Omental fat pad (tissue), 4 donors: ENCODE data around the gene CLIC5. TPM values are rescaled to one million over a fixed set of nuclear protein-coding genes. Genes with fewer than 3 reads are reported as not detected.

Source experiments
- ATAC-seq: fragments of 150-250 bp; one replicate; pipeline ENCODE4 v1.9.1; 2016; ENCODE audit warnings: mild to moderate bottlenecking, moderate library complexity; ENCODE audit not compliant: low FRiP score
- DNase-seq: peaks from one replicate; pipeline ENCODE4 v3.0.0-alpha.2; 2019; ENCODE audit warnings: low spot score
- total RNA-seq, 4 donors: library from RNA; depleted of rRNA; stranded (reverse); fragments of >200 nt; gene quantifications; one replicate each; pipeline ENCODE4 v1.1.0, GENCODE V29; 2016
- TF ChIP-seq, protein P1 (sequence below), 3 donors: fragments of 450-650 bp; IDR thresholded peaks; one replicate each; pipeline ENCODE4 v1.5.1; 2016 to 2017; ENCODE audit warnings: antibody characterized with exemption in 3 of 3, mild to moderate bottlenecking in 3 of 3, moderate library complexity in 2 of 3

The CLIC5 gene
- total RNA-seq, 4 donors from 2014 or later = 9.4 to 56.0 (median 21.5) TPM

DNA sequence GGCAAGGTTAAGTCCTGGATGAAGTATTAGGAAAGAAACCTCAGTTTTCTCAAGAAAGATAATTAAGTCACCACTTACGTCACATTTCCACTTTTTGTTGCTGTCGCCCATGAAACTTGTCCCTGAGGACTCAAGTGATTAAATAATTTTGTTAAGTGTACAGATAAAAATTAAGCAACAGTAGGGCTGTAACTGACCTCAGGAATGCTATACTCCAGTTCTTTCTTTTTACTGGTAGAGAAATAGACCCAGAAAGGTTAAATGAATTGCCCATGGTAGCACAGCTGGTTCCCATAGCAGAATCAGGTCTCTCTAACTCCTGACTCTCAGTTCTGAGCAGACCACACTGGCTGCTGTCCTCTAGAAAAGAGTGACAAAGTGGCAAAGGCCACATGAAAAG is 54.5 kb downstream of the CLIC5 start:
- DNase-seq (no peak), ATAC-seq (no peak)
- TF ChIP-seq, protein P1, sequence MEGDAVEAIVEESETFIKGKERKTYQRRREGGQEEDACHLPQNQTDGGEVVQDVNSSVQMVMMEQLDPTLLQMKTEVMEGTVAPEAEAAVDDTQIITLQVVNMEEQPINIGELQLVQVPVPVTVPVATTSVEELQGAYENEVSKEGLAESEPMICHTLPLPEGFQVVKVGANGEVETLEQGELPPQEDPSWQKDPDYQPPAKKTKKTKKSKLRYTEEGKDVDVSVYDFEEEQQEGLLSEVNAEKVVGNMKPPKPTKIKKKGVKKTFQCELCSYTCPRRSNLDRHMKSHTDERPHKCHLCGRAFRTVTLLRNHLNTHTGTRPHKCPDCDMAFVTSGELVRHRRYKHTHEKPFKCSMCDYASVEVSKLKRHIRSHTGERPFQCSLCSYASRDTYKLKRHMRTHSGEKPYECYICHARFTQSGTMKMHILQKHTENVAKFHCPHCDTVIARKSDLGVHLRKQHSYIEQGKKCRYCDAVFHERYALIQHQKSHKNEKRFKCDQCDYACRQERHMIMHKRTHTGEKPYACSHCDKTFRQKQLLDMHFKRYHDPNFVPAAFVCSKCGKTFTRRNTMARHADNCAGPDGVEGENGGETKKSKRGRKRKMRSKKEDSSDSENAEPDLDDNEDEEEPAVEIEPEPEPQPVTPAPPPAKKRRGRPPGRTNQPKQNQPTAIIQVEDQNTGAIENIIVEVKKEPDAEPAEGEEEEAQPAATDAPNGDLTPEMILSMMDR (IDR thresholded peaks at IDR 0.05) = no peak

DNA sequence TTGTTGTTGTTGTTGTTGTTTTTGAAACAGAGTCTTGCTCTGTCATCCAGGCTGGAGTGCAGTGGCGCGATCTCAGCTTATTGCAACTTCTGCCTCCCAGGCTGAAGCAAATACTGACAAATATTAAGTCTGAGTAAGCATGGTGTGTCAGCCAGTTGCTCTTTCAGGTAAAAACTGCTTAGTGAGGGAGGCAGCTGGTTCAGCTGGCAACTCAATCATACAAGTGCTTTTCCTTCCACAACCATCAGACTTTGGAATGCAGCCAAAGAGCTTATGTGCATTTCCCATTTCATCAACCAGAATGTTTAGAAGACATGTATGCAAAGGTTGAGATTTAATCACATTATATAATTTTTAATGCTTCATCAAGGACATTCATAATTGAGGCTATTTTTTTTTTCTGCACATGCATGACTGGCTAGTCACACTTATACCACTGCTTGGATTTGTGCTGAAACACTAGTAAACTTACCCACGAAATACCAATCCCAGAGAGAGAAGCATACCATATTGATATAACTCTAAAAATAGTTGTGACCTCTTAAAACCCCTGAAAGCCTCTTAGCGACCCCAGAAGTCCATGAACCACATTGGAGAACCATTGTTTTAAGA is 56.0 kb downstream of the CLIC5 start:
- DNase-seq = no peak
- TF ChIP-seq, protein P1 (IDR thresholded peaks at IDR 0.05) = no peak
- peak; percentile 75 for ATAC-seq

DNA sequence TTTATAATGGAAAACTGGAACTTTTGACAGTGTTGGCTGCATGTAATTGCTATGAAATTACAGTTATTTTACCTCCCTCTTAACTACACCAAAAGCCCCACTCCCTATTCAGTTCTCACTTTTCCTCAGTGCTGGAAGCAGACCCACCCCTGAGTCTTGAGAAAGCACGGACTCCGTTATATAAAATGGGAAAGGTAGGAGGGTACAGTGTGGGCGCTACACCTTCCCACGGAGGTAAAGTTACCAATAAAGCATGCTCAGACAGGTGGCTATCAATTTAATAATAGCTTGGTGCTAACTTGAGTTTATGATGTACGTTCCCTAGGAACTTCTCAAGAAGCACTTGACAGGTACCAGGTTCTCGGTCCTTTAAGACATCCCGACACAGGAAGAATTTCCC is 59.0 kb downstream of the CLIC5 start:
- TF ChIP-seq, protein P1 (IDR thresholded peaks at IDR 0.05) = no peak
- ATAC-seq (no peak), DNase-seq (no peak)

DNA sequence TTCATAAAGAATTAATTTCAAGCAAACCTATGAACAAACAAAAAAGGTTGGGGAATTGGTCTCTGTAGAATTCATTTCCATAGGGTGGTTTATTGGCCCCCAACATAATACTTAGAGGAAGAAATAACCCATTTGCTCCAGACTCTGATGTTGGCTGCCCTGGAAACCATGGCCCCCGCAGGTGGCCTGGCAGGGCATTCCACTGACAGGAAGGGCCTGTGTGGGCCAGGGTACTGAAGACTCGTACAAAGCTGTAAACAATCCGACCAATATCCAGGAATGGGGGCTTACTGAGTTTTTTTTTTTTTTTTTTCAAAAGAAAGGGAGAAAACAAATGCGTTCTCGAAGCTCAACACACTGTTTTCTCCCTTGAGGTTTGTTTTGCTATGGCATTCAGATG is 59.5 kb downstream of the CLIC5 start:
- TF ChIP-seq, protein P1 (IDR thresholded peaks at IDR 0.05) = no peak
- ATAC-seq (no peak), DNase-seq (no peak)

DNA sequence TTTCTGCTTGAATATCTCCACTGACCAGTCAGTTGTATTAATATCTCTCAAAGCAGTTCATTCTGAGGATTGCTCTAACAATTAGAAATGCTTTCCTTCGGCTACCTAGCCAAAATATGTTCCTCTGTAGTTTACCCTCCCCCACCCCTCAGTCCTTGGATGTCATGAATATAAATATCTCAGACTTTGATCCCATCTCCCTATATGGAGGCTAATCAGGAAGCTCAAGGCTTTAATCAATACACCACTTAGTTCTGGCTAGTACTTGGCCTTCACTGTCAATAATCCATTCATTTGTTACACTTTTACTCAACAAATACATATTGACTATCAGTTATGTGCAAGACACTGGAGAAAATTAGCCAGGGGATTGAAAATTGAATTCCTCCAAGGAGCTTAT is 60.1 kb downstream of the CLIC5 start:
- ATAC-seq (no peak), DNase-seq (no peak)
- TF ChIP-seq, protein P1 (IDR thresholded peaks at IDR 0.05) = no peak

DNA sequence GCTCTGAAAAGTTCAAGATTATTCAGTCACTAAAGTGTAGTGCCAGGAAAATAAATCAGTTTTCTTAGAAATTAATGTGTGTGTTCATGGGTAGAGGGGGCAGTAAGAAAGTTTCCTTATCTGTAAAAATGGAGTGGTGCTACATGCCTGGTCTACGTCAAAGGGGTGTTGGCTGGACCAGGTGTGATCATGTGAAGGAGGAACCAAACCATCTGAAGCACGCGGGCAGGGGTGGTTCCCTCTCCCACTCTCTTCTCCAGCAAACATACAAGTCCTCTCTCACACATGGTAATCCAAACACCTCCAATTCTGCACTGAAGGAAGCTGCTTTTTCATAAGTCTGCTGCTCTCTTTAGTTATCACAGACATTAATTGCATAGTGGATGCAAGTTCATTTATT is 63.1 kb downstream of the CLIC5 start:
- ATAC-seq (no peak), DNase-seq (no peak)
- TF ChIP-seq, protein P1 (IDR thresholded peaks at IDR 0.05) = no peak

DNA sequence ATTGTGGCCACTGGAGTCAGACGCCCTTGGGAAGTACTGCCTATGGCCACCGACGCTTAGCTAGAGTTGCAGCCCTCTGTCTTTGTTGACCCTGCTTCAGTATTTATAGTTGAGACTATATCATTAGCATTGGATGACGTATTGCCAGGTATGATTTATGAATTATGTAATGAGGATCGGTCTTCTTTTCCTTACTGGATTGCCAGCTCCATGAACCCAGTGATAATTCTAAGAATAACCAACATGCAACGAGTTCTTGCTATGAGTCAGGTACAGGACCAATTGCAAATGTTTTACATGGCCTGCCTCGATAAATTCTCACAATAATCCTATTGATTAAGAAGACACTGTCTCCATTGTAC is 63.5 kb downstream of the CLIC5 start:
- TF ChIP-seq, protein P1 (IDR thresholded peaks at IDR 0.05) = no peak
- ATAC-seq (peak; percentile 62), DNase-seq (no peak)
